Spleen (tissue), 11 donors: Measurements from ENCODE around the gene MLXIPL. TPM values are rescaled to one million over a fixed set of nuclear protein-coding genes. Genes with fewer than 3 reads are reported as not detected.

Experiments used
- DNase-seq: peaks from one replicate; pipeline ENCODE4 v3.0.0-alpha.2; 2020
- H3K27ac ChIP-seq, 8 donors: fragments of 200-600 bp; sonication (generic) in 7 of 8; 1 replicate in 4 of 8; 2 replicates in 4 of 8; pipeline versions ENCODE4 v1.5.0 to v1.8.0; 2016 to 2021; ENCODE audit warnings: inconsistent platforms in 4 of 8, mild to moderate bottlenecking in 4 of 8, moderate library complexity in 1 of 8
- H3K27me3 ChIP-seq, 7 donors: fragments of 200-600 bp; sonication (generic) in 6 of 7; replicated peaks in 1 of 7; 1 replicate in 4 of 7; 2 replicates in 3 of 7; pipeline versions ENCODE4 v1.5.0 to v1.8.0; 2016 to 2021; ENCODE audit warnings: inconsistent platforms in 3 of 7, mild to moderate bottlenecking in 1 of 7
- H3K36me3 ChIP-seq, 6 donors: fragments of 200-600 bp; sonication (generic) in 5 of 6; 1 replicate in 4 of 6; 2 replicates in 2 of 6; pipeline versions ENCODE4 v1.5.0 to v1.8.0; 2016 to 2021; ENCODE audit warnings: inconsistent platforms in 2 of 6
- H3K4me1 ChIP-seq, 6 donors: fragments of 200-600 bp; sonication (generic) in 5 of 6; 1 replicate in 3 of 6; 2 replicates in 3 of 6; pipeline versions ENCODE4 v1.5.0 to v1.8.0; 2016 to 2021; ENCODE audit warnings: inconsistent platforms in 3 of 6
- H3K4me3 ChIP-seq, 8 donors: fragments of 200-600 bp; sonication (generic) in 7 of 8; 1 replicate in 4 of 8; 2 replicates in 4 of 8; pipeline versions ENCODE4 v1.5.0 to v1.8.0; 2016 to 2021; ENCODE audit warnings: inconsistent platforms in 4 of 8, mild to moderate bottlenecking in 4 of 8, moderate library complexity in 2 of 8
- H3K9me3 ChIP-seq, 8 donors: fragments of 200-600 bp; sonication (generic) in 7 of 8; 1 replicate in 4 of 8; 2 replicates in 4 of 8; pipeline versions ENCODE4 v1.5.0 to v1.8.0; 2016 to 2021; ENCODE audit warnings: inconsistent platforms in 4 of 8
- POLR2A ChIP-seq, 3 donors: fragments of 450-650 bp; IDR thresholded peaks; one replicate each; pipeline ENCODE4 v1.5.1; 2017; ENCODE audit warnings: antibody characterized with exemption in 3 of 3, mild to moderate bottlenecking in 1 of 3
- POLR2AphosphoS5 ChIP-seq, 3 donors: sonication (generic); formaldehyde crosslinking; IDR thresholded peaks; one replicate each; pipeline ENCODE4 v1.5.1; 2017; ENCODE audit warnings: antibody characterized with exemption in 3 of 3
- WGBS, 5 donors: extraction: QIAGEN DNeasy Blood & Tissue Kit in 3 of 5; methylation state at CpG; one replicate each; pipeline versions ENCODE4 v1.1.5 to v1.1.7; 2013 to 2018; 5-methylcytosine and 5-hydroxymethylcytosine counted together
- intact Hi-C: fragments of 100-400 bp; cut with DNase I; formaldehyde crosslinking; loops from one replicate; pipeline ENCODE4 v1.15.0; 2023; ENCODE audit warnings: low total_unique reads
- polyA plus RNA-seq, 3 donors: library from polyadenylated mRNA; stranded (reverse); fragments of 200-250 nt; gene quantifications; one replicate each; pipeline ENCODE4 v1.2.1, GENCODE V29; 2013
- total RNA-seq, 7 donors: library from RNA; depleted of rRNA in 3 of 7; stranded (reverse); fragments of >200 nt in 3 of 7; fragmentation: NEBNext Ultra II Directional in 4 of 7; extraction: Animal tissue kit (Norgen Biotek cat#: 25700) in 4 of 7; gene quantifications; one replicate each; pipeline versions ENCODE4 v1.1.0 to v1.2.1, GENCODE V29; 2016 to 2021
- TF ChIP-seq, protein P1 (sequence below), 11 experiments: fragments of 200-600 bp in 7 of 11; fragments of 450-650 bp in 4 of 11; sonication (generic) in 4 of 11; IDR thresholded peaks in 8 of 11; conservative IDR thresholded peaks in 3 of 11; 1 replicate in 7 of 11; 2 replicates in 4 of 11; pipeline versions ENCODE4 v1.4.0 to v1.8.0; 2016 to 2021; ENCODE audit warnings: antibody characterized with exemption in 11 of 11, inconsistent platforms in 4 of 11, mild to moderate bottlenecking in 1 of 11
- donor health status: healthy with polysubstance abuse.
- donor health status: DM: no; HTN: no; CAD: no; lungs with moderate emphysema.
- donor health status: DM: no; HTN: no; CAD: no.
- donor health status: Bipolar disorder and iron deficiency.
- donor health status: healthy.
- donor health status: DM: no; HTN: no; CAD: no.
- donor health status: DM: yes; HTN: yes; CAD: no.

MLXIPL gene
- total and polyA plus RNA-seq, 10 donors, result 0.09 to 0.23 (median 0.16) TPM; not detected in 6

DNA sequence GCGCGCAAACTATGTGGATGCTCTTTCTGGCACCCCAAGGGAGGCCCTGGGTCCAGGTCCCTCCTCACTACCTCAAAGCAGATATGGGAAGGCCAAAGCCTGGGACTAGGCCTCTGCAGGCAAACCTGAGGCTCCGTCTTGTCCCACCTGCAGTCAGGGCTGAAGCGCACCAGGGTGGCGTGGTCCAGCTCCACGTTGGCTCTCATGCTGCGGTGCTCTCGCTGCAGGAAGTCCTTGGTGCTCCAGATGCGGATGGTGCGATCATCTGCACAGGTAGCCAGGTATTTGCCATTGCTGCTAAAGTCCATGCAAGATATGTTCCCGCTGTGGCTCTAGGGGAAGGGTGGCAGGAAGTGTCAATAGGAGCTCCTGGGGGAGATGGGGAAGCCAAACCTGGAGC is 50.5 kb downstream of the MLXIPL start:
- WGBS, 5 donors, result 96 to 98% (median 97%) methylated on average over 5 to 11 of the region's 11 CpGs
- Histone ChIP-seq H3K27ac (no peak overlapping the region), H3K4me3 (no peak overlapping the region), H3K9me3 (no peaks in the 10 kb centered on the region), H3K27me3 (no peaks in the 10 kb centered on the region), H3K36me3 (peaks cover 9 to 74% (median 57%) of the 10 kb centered on the region in 6 donors), H3K4me1 (peaks cover 9 to 31% (median 20%) of the 10 kb centered on the region in 6 donors)
- intact Hi-C loops, result no loop called here
- TF ChIP-seq POLR2A (IDR thresholded peaks at IDR 0.05) (no peak), POLR2AphosphoS5 (IDR thresholded peaks at IDR 0.05) (no peak)
- TF ChIP-seq, protein P1, sequence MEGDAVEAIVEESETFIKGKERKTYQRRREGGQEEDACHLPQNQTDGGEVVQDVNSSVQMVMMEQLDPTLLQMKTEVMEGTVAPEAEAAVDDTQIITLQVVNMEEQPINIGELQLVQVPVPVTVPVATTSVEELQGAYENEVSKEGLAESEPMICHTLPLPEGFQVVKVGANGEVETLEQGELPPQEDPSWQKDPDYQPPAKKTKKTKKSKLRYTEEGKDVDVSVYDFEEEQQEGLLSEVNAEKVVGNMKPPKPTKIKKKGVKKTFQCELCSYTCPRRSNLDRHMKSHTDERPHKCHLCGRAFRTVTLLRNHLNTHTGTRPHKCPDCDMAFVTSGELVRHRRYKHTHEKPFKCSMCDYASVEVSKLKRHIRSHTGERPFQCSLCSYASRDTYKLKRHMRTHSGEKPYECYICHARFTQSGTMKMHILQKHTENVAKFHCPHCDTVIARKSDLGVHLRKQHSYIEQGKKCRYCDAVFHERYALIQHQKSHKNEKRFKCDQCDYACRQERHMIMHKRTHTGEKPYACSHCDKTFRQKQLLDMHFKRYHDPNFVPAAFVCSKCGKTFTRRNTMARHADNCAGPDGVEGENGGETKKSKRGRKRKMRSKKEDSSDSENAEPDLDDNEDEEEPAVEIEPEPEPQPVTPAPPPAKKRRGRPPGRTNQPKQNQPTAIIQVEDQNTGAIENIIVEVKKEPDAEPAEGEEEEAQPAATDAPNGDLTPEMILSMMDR (IDR thresholded peaks at IDR 0.05 in 8 of 11, conservative IDR thresholded peaks at IDR 0.05 in 3 of 11), result no peak
- DNase-seq, result peak; percentile 61

DNA sequence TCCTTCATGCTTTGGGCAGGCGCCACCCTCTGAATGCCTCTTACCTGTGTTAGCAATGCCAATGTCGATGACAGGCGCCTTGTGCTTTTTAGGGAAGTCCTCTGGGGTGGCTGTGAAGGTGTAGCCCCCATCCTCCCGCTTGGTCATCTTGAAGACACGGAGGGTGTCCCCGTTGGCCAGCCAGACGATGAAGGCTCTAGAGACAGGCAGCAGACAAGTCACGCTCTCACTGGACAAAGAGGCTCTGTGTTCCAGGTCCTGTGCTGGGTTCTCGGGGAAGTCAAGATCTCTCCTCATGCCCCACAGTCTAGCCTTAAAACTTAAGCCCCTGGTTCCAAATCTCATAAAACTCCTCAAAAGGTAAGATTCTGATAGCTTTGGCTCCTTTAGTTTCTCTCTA is 51.0 kb downstream of the MLXIPL start:
- WGBS, 5 donors, result 94 to 99% (median 96%) methylated on average over 7 to 9 of the region's 9 CpGs
- peaks cover 9 to 74% (median 57%) of the 10 kb centered on the region in 6 donors for H3K36me3 ChIP-seq
- H3K9me3 ChIP-seq, result no peaks in the 10 kb centered on the region
- TF ChIP-seq, protein P1 (IDR thresholded peaks at IDR 0.05 in 8 of 11, conservative IDR thresholded peaks at IDR 0.05 in 3 of 11), result no peak
- TF ChIP-seq POLR2AphosphoS5 (IDR thresholded peaks at IDR 0.05) (no peak), POLR2A (IDR thresholded peaks at IDR 0.05) (no peak)
- intact Hi-C loops, result no loop called here
- H3K27me3 ChIP-seq, result no peaks in the 10 kb centered on the region
- H3K27ac ChIP-seq, result no peak overlapping the region
- peak; percentile 51 for DNase-seq
- H3K4me1 ChIP-seq, result peaks cover 9 to 29% (median 20%) of the 10 kb centered on the region in 6 donors
- H3K4me3 ChIP-seq, result no peak overlapping the region

DNA sequence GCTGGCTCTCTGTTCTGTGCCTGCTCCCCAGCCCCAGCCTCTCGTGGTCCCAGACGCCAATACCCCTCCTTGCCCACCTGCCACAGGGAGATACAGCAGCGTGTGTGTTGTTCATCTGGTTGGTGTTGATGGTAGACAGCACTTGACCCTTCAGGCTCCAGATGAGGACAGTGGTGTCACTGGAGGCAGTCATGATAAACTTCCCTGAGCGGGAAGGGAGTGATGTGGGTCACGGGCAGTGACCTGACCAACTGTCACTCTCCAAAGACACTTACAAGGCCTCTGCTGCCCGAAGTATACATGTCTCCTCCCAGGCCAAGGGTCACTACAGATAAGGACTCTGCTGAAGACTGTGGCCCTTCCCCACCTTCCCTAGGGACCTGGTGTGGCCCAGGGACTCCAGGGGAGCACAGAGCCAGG is 51.5 kb downstream of the MLXIPL start:
- Histone ChIP-seq H3K4me1 (peaks cover 8 to 26% (median 18%) of the 10 kb centered on the region in 6 donors), H3K9me3 (no peaks in the 10 kb centered on the region), H3K36me3 (peaks cover 9 to 74% (median 57%) of the 10 kb centered on the region in 6 donors), H3K27ac (no peak overlapping the region), H3K4me3 (no peak overlapping the region), H3K27me3 (no peaks in the 10 kb centered on the region)
- 73 to 92% (median 83%) methylated on average over 5 to 6 of the region's 6 CpGs for WGBS, 5 donors
- intact Hi-C loops, result no loop called here
- TF ChIP-seq, protein P1 (IDR thresholded peaks at IDR 0.05 in 8 of 11, conservative IDR thresholded peaks at IDR 0.05 in 3 of 11), result no peak
- TF ChIP-seq POLR2AphosphoS5 (IDR thresholded peaks at IDR 0.05), result no peak
- TF ChIP-seq POLR2A (IDR thresholded peaks at IDR 0.05), result no peak
- peak; percentile 49 for DNase-seq

DNA sequence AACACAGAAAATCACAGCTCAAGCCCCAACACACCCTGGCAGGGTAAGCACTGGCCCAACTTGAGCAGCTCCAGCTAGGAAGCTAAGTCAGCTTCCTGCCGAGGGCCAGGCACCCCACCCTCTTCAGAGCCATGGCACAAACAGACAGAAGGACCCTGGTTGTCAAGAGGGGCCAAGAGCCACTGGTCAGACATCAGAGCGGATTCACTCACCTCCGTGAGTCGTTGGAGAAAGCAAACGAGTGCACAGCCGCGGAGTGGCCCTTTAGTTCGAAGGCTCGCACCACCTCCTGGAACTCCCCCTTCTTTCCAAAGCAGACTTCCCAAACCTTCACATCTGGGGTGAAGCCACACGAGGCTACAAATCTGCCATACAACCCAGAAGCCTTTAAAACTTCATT is 53.3 kb downstream of the MLXIPL start:
- H3K27ac ChIP-seq, result no peak overlapping the region
- H3K4me1 ChIP-seq, result peaks cover 0 to 14% (median 7%) of the 10 kb centered on the region in 6 donors
- peaks cover 9 to 70% (median 57%) of the 10 kb centered on the region in 6 donors for H3K36me3 ChIP-seq
- intact Hi-C loops, result no loop called here
- peak; percentile 51 for DNase-seq
- H3K4me3 ChIP-seq, result no peak overlapping the region
- WGBS, 5 donors, result 93 to 96% (median 95%) methylated on average over 10 of the region's 10 CpGs
- TF ChIP-seq, protein P1 (IDR thresholded peaks at IDR 0.05 in 8 of 11, conservative IDR thresholded peaks at IDR 0.05 in 3 of 11), result no peak
- TF ChIP-seq POLR2A (IDR thresholded peaks at IDR 0.05), result no peak
- TF ChIP-seq POLR2AphosphoS5 (IDR thresholded peaks at IDR 0.05), result no peak
- no peaks in the 10 kb centered on the region for H3K27me3 ChIP-seq
- no peaks in the 10 kb centered on the region for H3K9me3 ChIP-seq
